ENCODE results near the gene C1orf167. TPM values are rescaled to one million over a fixed set of nuclear protein-coding genes. Genes with fewer than 3 reads are reported as not detected.

C1orf167 gene
- polyA plus RNA-seq, 3 donors, result 0.05 TPM; not detected in 2

DNA sequence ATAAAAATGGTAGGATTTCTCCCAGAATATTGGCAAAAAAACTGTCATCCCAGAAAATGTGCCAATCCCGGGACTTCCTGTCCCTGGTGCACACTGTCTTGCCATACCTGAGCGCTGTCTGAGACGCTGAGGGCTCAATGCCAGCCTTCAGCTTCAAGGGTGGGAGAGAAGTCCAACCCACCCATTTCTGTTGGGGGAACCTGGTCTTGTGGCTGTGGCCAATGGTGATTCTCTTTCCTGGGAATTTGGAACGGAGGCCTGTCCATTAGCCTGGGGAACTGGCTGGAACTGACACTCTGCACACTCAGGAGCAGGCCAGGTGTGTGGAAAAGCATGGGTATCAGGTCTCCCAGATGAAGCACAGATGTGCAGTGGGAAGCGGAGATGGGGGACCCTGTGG lies 37.1 kb downstream of the C1orf167 start:
- no peak overlapping the region for H3K4me3 ChIP-seq (replicated peaks in 1 of 3; ENCODE audit: low read depth in 2 of 3, low read length in 3 of 3)
- H3K27me3 ChIP-seq (ENCODE audit: control insufficient read depth in 2 of 2, insufficient read depth in 2 of 2, low read length in 2 of 2), result no peaks in the 10 kb centered on the region
- Mint-ChIP-seq H3K4me1 (peaks cover 33% of the 10 kb centered on the region), H3K27me3 (ENCODE audit: low read depth in 3 of 3) (peaks cover 0 to 2% (median 0%) of the 10 kb centered on the region in 3 donors), H3K36me3 (peaks cover 70 to 86% of the 10 kb centered on the region in 2 donors), H3K27ac (peak overlapping the region in 1 of 7 donors; percentile 80), H3K4me3 (peak overlapping the region in 1 of 2 donors; percentile 12), H3K9me3 (no peaks in the 10 kb centered on the region)
- peaks cover 25 to 31% of the 10 kb centered on the region in 2 donors for H3K4me1 ChIP-seq (ENCODE audit: control insufficient read depth in 1 of 2, insufficient read depth in 2 of 2, low read length in 2 of 2)
- H3K27ac ChIP-seq (ENCODE audit: low read depth in 1 of 2, low read length in 2 of 2), result no peak overlapping the region
- DNase-seq, result no peak
- H3K36me3 ChIP-seq (replicated peaks in 1 of 2; ENCODE audit: control insufficient read depth in 1 of 2, insufficient read depth in 2 of 2, low read length in 2 of 2), result peaks cover 62 to 78% of the 10 kb centered on the region in 2 donors
- H3K9me3 ChIP-seq (replicated peaks in 1 of 2; ENCODE audit: control insufficient read depth in 1 of 2, insufficient read depth in 1 of 2, low read length in 2 of 2), result no peaks in the 10 kb centered on the region
- no peak overlapping the region for H3K4me2 ChIP-seq (replicated peaks; ENCODE audit: extremely low read depth, low read length, poor library complexity, severe bottlenecking)
- H4K20me1 ChIP-seq (ENCODE audit: insufficient read depth, low read length), result peaks cover 37% of the 10 kb centered on the region
- intact Hi-C loops (cut with micrococcal nuclease), result loop anchor here in 1 of 2 donors (10.0 kb wide), 1 partner anchor 64 kb away; the partner anchor contains the start of gene AGTRAP
- no peak overlapping the region for H3K9ac ChIP-seq (ENCODE audit: insufficient read depth, low read length, poor library complexity, severe bottlenecking)
- H2AFZ ChIP-seq (ENCODE audit: insufficient read depth, low read depth, low read length, poor library complexity, severe bottlenecking), result no peak overlapping the region
- WGBS (ENCODE audit: insufficient coverage), result 100% methylated on average over 3 of the region's 5 CpGs
- TF ChIP-seq, protein P1, sequence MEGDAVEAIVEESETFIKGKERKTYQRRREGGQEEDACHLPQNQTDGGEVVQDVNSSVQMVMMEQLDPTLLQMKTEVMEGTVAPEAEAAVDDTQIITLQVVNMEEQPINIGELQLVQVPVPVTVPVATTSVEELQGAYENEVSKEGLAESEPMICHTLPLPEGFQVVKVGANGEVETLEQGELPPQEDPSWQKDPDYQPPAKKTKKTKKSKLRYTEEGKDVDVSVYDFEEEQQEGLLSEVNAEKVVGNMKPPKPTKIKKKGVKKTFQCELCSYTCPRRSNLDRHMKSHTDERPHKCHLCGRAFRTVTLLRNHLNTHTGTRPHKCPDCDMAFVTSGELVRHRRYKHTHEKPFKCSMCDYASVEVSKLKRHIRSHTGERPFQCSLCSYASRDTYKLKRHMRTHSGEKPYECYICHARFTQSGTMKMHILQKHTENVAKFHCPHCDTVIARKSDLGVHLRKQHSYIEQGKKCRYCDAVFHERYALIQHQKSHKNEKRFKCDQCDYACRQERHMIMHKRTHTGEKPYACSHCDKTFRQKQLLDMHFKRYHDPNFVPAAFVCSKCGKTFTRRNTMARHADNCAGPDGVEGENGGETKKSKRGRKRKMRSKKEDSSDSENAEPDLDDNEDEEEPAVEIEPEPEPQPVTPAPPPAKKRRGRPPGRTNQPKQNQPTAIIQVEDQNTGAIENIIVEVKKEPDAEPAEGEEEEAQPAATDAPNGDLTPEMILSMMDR (IDR thresholded peaks at IDR 0.05), result no peak
- peaks cover 38% of the 10 kb centered on the region for H3K79me2 ChIP-seq (ENCODE audit: insufficient read depth, low read length)

- Histone ChIP-seq H3K27me3 (ENCODE audit: control insufficient read depth in 2 of 2, insufficient read depth in 2 of 2, low read length in 2 of 2) (no peaks in the 10 kb centered on the region), H3K9ac (ENCODE audit: insufficient read depth, low read length, poor library complexity, severe bottlenecking) (no peak overlapping the region), H3K9me3 (replicated peaks in 1 of 2; ENCODE audit: control insufficient read depth in 1 of 2, insufficient read depth in 1 of 2, low read length in 2 of 2) (no peaks in the 10 kb centered on the region), H3K36me3 (replicated peaks in 1 of 2; ENCODE audit: control insufficient read depth in 1 of 2, insufficient read depth in 2 of 2, low read length in 2 of 2) (peaks cover 54 to 70% of the 10 kb centered on the region in 2 donors), H3K4me3 (replicated peaks in 1 of 3; ENCODE audit: low read depth in 2 of 3, low read length in 3 of 3) (no peak overlapping the region), H3K27ac (ENCODE audit: low read depth in 1 of 2, low read length in 2 of 2) (peak overlapping the region in 1 of 2 donors; percentile 59), H4K20me1 (ENCODE audit: insufficient read depth, low read length) (peaks cover 37% of the 10 kb centered on the region), H3K79me2 (ENCODE audit: insufficient read depth, low read length) (peaks cover 45% of the 10 kb centered on the region), H2AFZ (ENCODE audit: insufficient read depth, low read depth, low read length, poor library complexity, severe bottlenecking) (no peak overlapping the region), H3K4me2 (replicated peaks; ENCODE audit: extremely low read depth, low read length, poor library complexity, severe bottlenecking) (no peak overlapping the region), H3K4me1 (ENCODE audit: control insufficient read depth in 1 of 2, insufficient read depth in 2 of 2, low read length in 2 of 2) (peaks cover 33 to 39% of the 10 kb centered on the region in 2 donors)
- H3K27ac Mint-ChIP-seq, result peak overlapping the region in 2 of 7 donors; percentile 43
- 100% methylated on average over 8 of the region's 9 CpGs for WGBS (ENCODE audit: insufficient coverage)
- no peak overlapping the region for H3K4me3 Mint-ChIP-seq
- intact Hi-C loops (cut with micrococcal nuclease), result loop anchor here (5.0 to 10.0 kb wide), 3 partner anchors 63 to 185 kb away; partner anchors contain the start of genes AGTRAP (in 2 of the 2) and MFN2 (in 1 of the 2)
- TF ChIP-seq, protein P1 (IDR thresholded peaks at IDR 0.05), result no peak
- H3K36me3 Mint-ChIP-seq, result peaks cover 65 to 78% of the 10 kb centered on the region in 2 donors
- peaks cover 0 to 2% (median 0%) of the 10 kb centered on the region in 3 donors for H3K27me3 Mint-ChIP-seq (ENCODE audit: low read depth in 3 of 3)
- H3K4me1 Mint-ChIP-seq, result peaks cover 41% of the 10 kb centered on the region
- no peaks in the 10 kb centered on the region for H3K9me3 Mint-ChIP-seq
- DNase-seq, result no peak
Observed at GRCh38 chr1:11799896-11800295, 37.9 kb downstream of the C1orf167 start.

Data from CD14-positive monocyte (primary cell).